GM19035 (cell line): Measurements from ENCODE around the gene ZNF556.
"Not testable (repeated sequence)": the region's sequence is repeated elsewhere in the genome, so short reads cannot be mapped to it uniquely, and the experiment has no call there.

Experiments used
- ATAC-seq: cut with Tn5 transposase; IDR thresholded peaks from one replicate; pipeline ENCODE4 v1.9.1; 2021; ENCODE audit not compliant: unreplicated experiment

The ZNF556 gene

GRCh38 chr19:2853015-2853606, 14.0 kb upstream of the ZNF556 start:
- no peak for ATAC-seq

GRCh38 chr19:2854849-2855248, 12.3 kb upstream of the ZNF556 start:
- no peak for ATAC-seq

- ATAC-seq, result no peak
These were observed 10.6 kb upstream of the ZNF556 start for GRCh38 chr19:2856457-2857050.

- ATAC-seq, result no peak
These were observed 8.3 kb upstream of the ZNF556 start for GRCh38 chr19:2858864-2859263.

- no peak for ATAC-seq
These were observed 3.3 kb upstream of the ZNF556 start for GRCh38 chr19:2863816-2864215.

- ATAC-seq, result no peak
These were observed 1.6 kb upstream of the ZNF556 start for GRCh38 chr19:2865334-2866100.

- ATAC-seq, result no peak
These were observed 575 bp upstream of the ZNF556 start for GRCh38 chr19:2866495-2867024.

- ATAC-seq, result no peak
These were observed 2.5 kb downstream of the ZNF556 start for GRCh38 chr19:2869618-2870017.

- ATAC-seq, result not testable (repeated sequence)
These were observed 5.0 kb downstream of the ZNF556 start for GRCh38 chr19:2872175-2872574.

GRCh38 chr19:2877398-2878331, 10.5 kb downstream of the ZNF556 start:
- ATAC-seq, result no peak

GRCh38 chr19:2883686-2884439, 16.7 kb downstream of the ZNF556 start:
- ATAC-seq, result no peak

GRCh38 chr19:2885736-2886135, 18.6 kb downstream of the ZNF556 start:
- ATAC-seq, result no peak

- ATAC-seq, result no peak
These were observed 20.3 kb downstream of the ZNF556 start for GRCh38 chr19:2887391-2887914.

GRCh38 chr19:2888731-2889224, 21.6 kb downstream of the ZNF556 start:
- ATAC-seq, result no peak

GRCh38 chr19:2890531-2890930, 23.4 kb downstream of the ZNF556 start:
- ATAC-seq, result not testable (repeated sequence)

GRCh38 chr19:2896694-2897093, 29.6 kb downstream of the ZNF556 start:
- ATAC-seq, result no peak

GRCh38 chr19:2900296-2901252, 33.4 kb downstream of the ZNF556 start, which contains the start of gene ZNF57:
Gene ZNF57, plus strand, starts transcription at chr19:2900928. Its CDS starts 118 bp downstream, at chr19:2901046.
- ATAC-seq, result peak; percentile 97

GRCh38 chr19:2902590-2903218, 35.6 kb downstream of the ZNF556 start:
- ATAC-seq, result no peak
